Measurements from ENCODE around the gene TMEM50A. TPM values are rescaled to one million over a fixed set of nuclear protein-coding genes. Genes with fewer than 3 reads are reported as not detected.
"Not testable (repeated sequence)": the region's sequence is repeated elsewhere in the genome, so short reads cannot be mapped to it uniquely, and the experiment has no call there.

Gene TMEM50A
- total RNA-seq, 1 donor from 2014 or later: 108 TPM

DNA sequence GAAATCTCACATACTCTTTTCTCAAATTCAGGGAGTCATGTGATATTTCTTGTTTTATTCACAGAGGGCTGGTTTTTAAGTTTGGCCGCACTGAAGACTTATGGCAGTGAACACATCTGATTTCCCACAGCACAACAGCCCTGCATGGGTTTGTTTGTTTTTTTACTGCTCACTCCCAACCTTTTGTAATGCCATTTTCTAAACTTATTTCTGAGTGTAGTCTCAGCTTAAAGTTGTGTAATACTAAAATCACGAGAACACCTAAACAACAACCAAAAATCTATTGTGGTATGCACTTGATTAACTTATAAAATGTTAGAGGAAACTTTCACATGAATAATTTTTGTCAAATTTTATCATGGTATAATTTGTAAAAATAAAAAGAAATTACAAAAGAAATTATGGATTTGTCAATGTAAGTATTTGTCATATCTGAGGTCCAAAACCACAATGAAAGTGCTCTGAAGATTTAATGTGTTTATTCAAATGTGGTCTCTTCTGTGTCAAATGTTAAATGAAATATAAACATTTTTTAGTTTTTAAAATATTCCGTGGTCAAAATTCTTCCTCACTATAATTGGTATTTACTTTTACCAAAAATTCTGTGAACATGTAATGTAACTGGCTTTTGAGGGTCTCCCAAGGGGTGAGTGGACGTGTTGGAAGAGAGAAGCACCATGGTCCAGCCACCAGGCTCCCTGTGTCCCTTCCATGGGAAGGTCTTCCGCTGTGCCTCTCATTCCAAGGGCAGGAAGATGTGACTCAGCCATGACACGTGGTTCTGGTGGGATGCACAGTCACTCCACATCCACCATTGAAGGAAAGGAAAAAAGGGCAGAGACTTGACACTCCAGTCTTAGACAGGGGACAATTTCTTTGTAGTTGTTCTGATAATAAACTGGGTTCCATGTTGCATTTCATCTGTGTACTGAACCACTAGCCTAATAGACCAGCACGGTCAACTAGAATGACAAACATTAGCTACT is 22.8 kb downstream of the TMEM50A start:
- H3K27me3 Mint-ChIP-seq (ENCODE audit: unreplicated experiment): no peaks in the 10 kb centered on the region
- TF ChIP-seq, protein P1, sequence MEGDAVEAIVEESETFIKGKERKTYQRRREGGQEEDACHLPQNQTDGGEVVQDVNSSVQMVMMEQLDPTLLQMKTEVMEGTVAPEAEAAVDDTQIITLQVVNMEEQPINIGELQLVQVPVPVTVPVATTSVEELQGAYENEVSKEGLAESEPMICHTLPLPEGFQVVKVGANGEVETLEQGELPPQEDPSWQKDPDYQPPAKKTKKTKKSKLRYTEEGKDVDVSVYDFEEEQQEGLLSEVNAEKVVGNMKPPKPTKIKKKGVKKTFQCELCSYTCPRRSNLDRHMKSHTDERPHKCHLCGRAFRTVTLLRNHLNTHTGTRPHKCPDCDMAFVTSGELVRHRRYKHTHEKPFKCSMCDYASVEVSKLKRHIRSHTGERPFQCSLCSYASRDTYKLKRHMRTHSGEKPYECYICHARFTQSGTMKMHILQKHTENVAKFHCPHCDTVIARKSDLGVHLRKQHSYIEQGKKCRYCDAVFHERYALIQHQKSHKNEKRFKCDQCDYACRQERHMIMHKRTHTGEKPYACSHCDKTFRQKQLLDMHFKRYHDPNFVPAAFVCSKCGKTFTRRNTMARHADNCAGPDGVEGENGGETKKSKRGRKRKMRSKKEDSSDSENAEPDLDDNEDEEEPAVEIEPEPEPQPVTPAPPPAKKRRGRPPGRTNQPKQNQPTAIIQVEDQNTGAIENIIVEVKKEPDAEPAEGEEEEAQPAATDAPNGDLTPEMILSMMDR (IDR thresholded peaks at IDR 0.05; ENCODE audit: unreplicated experiment): no peak
- no peak for DNase-seq (ENCODE audit: low spot score)
- H3K9me3 Mint-ChIP-seq (ENCODE audit: unreplicated experiment): no peaks in the 10 kb centered on the region
- H3K36me3 Mint-ChIP-seq (ENCODE audit: low read depth, unreplicated experiment): peaks cover 29% of the 10 kb centered on the region
- H3K27ac Mint-ChIP-seq (ENCODE audit: unreplicated experiment): no peak overlapping the region
- H3K4me3 Mint-ChIP-seq (ENCODE audit: unreplicated experiment): no peak overlapping the region
- peaks cover 9% of the 10 kb centered on the region for H3K4me1 Mint-ChIP-seq (ENCODE audit: unreplicated experiment)

GRCh38 chr1:25361901-25362300 is 23.8 kb downstream of the TMEM50A start:
- no peaks in the 10 kb centered on the region for H3K9me3 Mint-ChIP-seq (ENCODE audit: unreplicated experiment)
- peaks cover 9% of the 10 kb centered on the region for H3K4me1 Mint-ChIP-seq (ENCODE audit: unreplicated experiment)
- TF ChIP-seq, protein P1 (IDR thresholded peaks at IDR 0.05; ENCODE audit: unreplicated experiment): no peak
- no peak overlapping the region for H3K27ac Mint-ChIP-seq (ENCODE audit: unreplicated experiment)
- H3K4me3 Mint-ChIP-seq (ENCODE audit: unreplicated experiment): no peak overlapping the region
- peaks cover 23% of the 10 kb centered on the region for H3K36me3 Mint-ChIP-seq (ENCODE audit: low read depth, unreplicated experiment)
- H3K27me3 Mint-ChIP-seq (ENCODE audit: unreplicated experiment): no peaks in the 10 kb centered on the region
- no peak for DNase-seq (ENCODE audit: low spot score)

DNA sequence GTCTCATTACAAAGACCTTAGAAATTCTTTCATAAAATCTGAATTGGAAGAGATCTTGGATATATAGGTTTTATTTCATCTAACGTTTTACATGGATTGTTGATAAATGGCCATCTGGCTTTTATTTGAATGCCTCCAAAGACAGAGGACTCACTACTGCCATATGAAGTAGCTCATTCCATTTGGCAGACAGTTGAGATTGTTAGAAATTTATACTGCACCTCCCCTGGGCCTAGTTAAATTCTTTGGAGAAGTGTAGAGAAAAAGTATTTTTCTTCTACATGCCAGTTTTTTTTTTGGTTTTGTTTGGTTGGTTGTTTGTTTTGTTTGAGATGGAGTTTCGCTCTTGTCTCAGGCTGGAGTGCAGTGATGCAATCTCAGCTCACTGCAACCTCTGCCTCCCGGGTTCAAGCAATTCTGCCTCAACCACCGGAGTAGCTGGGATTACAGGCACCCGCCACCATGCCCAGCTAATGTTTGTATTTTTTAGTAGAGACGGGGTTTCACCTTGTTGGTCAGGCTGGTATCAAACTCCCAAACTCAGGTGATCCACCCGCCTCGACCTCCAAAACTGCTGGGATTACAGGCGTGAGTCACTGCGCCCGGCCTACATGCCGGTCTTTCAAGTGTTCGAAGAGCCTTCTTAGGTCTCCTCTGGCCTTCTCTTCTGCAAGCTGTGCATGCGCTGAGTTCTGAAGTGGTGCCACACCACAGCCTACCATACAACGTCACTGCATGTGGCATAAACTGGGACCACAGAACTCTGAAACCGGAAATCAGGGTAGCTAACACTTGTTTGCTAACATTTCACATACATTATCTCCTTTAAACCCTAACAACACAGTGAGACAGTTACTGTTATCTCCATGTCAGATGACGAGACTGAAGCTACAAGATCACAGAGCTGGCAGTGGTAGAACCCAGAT is 24.8 kb downstream of the TMEM50A start:
- not testable (repeated sequence) for H3K27me3 Mint-ChIP-seq (ENCODE audit: unreplicated experiment); DNase-seq (ENCODE audit: low spot score); H3K9me3 Mint-ChIP-seq (ENCODE audit: unreplicated experiment); H3K27ac Mint-ChIP-seq (ENCODE audit: unreplicated experiment); H3K4me3 Mint-ChIP-seq (ENCODE audit: unreplicated experiment)
- peaks cover 11% of the 10 kb centered on the region for H3K4me1 Mint-ChIP-seq (ENCODE audit: unreplicated experiment)
- peaks cover 16% of the 10 kb centered on the region for H3K36me3 Mint-ChIP-seq (ENCODE audit: low read depth, unreplicated experiment)

DNA sequence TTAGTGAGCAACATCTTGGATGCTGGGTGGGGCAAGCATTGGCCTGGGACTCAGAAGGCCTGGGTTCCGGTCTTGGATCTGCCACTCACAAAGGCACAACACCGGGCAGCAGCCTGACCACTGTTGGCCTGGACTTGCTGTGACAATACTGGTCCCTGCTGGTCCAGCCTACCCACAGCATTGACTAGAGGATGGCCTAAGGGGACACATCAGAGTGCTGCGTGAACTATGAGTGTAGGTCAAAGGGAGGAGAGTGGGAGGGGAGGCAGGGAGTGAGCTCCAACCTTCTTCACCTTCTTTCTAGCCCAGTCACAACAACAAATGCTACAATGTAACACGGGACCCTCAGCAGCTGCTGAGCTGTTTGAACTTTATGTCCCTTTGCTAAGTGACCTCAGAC is 31.1 kb downstream of the TMEM50A start:
- H3K9me3 Mint-ChIP-seq (ENCODE audit: unreplicated experiment): no peaks in the 10 kb centered on the region
- H3K4me1 Mint-ChIP-seq (ENCODE audit: unreplicated experiment): peaks cover 9% of the 10 kb centered on the region
- H3K36me3 Mint-ChIP-seq (ENCODE audit: low read depth, unreplicated experiment): no peaks in the 10 kb centered on the region
- TF ChIP-seq, protein P1 (IDR thresholded peaks at IDR 0.05; ENCODE audit: unreplicated experiment): no peak
- no peak for DNase-seq (ENCODE audit: low spot score)
- no peak overlapping the region for H3K27ac Mint-ChIP-seq (ENCODE audit: unreplicated experiment)
- no peaks in the 10 kb centered on the region for H3K27me3 Mint-ChIP-seq (ENCODE audit: unreplicated experiment)
- H3K4me3 Mint-ChIP-seq (ENCODE audit: unreplicated experiment): no peak overlapping the region

DNA sequence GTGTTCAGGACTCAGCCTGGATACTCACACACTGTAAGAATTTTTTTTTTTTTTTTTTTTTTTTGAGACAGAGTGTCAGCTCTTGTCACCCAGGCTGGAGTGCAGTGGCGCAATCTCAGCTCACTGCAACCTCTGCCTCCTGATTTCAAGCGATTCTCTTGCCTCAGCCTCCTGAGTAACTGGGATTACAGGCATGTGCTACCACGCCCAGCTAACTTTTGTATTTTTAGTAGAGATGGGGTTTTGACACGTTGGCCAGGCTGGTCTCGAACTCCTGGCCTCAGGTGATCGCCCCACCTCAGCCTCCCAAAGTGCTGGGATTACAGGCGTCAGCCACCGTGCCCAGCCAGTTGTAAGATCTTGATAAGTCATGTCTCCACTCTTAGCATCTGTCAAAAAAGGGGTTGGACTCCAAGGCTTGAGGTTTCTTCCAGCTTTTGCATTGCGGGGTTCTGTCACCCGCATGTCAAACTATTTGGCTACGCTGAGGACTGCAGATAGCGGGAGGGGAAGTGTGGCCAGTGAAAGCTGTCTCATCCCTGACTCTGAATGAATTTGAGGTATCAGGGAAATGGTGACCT is 31.6 kb downstream of the TMEM50A start:
- not testable (repeated sequence) for H3K9me3 Mint-ChIP-seq (ENCODE audit: unreplicated experiment); H3K27me3 Mint-ChIP-seq (ENCODE audit: unreplicated experiment); H3K4me1 Mint-ChIP-seq (ENCODE audit: unreplicated experiment); H3K36me3 Mint-ChIP-seq (ENCODE audit: low read depth, unreplicated experiment); H3K27ac Mint-ChIP-seq (ENCODE audit: unreplicated experiment); H3K4me3 Mint-ChIP-seq (ENCODE audit: unreplicated experiment); DNase-seq (ENCODE audit: low spot score)

DNA sequence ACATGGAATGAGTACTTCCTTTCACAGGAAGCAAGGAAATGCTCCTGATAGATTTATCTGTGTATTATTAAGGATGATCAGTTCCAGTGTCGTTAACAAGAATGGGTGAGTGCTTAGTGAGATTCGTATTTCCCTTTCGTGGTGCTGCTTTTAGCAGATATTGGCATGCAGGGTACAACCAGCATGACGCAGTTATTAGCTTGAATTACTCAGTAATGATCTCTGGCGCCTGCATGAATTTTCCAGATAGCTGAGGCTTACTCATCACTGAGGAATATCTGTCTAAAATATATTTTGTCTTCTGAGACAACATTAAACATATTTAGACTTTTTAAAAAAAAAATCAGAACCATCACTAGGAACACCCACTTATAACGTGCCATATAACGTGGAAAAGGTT is 33.6 kb downstream of the TMEM50A start:
- H3K36me3 Mint-ChIP-seq (ENCODE audit: low read depth, unreplicated experiment): not testable (repeated sequence)

DNA sequence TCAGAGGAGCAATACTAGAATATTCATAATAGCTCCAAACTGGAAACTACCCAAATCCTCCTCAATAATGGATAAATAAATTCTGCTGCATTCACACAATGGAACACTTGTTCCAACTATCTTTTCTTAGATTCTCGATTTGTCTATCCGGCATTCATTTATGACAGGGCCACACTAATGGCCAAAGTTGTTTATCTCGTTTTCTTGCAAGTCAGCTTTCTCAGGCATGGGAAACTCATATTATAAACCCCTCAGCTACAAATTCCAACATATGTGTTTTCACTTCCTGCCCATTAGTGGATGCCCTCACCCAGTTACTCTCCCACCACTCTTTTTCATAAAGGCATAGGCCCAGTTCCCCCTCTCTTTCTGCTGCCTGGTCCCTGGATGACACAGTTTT is 40.2 kb downstream of the TMEM50A start:
- not testable (repeated sequence) for H3K27ac Mint-ChIP-seq (ENCODE audit: unreplicated experiment); H3K4me1 Mint-ChIP-seq (ENCODE audit: unreplicated experiment); H3K4me3 Mint-ChIP-seq (ENCODE audit: unreplicated experiment); H3K27me3 Mint-ChIP-seq (ENCODE audit: unreplicated experiment); H3K9me3 Mint-ChIP-seq (ENCODE audit: unreplicated experiment); H3K36me3 Mint-ChIP-seq (ENCODE audit: low read depth, unreplicated experiment); DNase-seq (ENCODE audit: low spot score)

More for the DNA sequence above, 33.6 kb downstream of the TMEM50A start:
- not testable (repeated sequence) for H3K4me1 Mint-ChIP-seq (ENCODE audit: unreplicated experiment); H3K27ac Mint-ChIP-seq (ENCODE audit: unreplicated experiment); H3K9me3 Mint-ChIP-seq (ENCODE audit: unreplicated experiment); H3K4me3 Mint-ChIP-seq (ENCODE audit: unreplicated experiment); H3K27me3 Mint-ChIP-seq (ENCODE audit: unreplicated experiment); DNase-seq (ENCODE audit: low spot score)

DNA sequence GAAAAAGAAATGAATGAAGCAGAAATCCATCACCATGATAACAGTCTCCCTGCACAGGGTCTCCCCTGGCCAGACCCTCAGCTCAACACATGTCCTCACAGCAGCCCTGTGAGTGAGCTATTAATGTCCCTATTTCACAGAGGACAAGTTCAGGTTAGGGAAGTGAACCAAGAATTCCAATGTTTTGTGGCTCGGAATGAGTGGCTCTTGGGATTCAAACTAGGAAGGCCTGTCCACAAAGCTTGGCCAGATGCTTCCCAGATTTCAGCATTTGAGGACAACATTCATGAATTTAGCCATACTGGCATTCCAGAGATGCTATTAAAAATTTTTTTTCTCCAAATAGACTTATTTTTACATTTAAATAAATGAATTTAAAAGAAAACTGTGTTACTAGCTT is 44.4 kb downstream of the TMEM50A start:
- not testable (repeated sequence) for H3K4me3 Mint-ChIP-seq (ENCODE audit: unreplicated experiment); H3K9me3 Mint-ChIP-seq (ENCODE audit: unreplicated experiment); H3K27ac Mint-ChIP-seq (ENCODE audit: unreplicated experiment); DNase-seq (ENCODE audit: low spot score); H3K27me3 Mint-ChIP-seq (ENCODE audit: unreplicated experiment); H3K36me3 Mint-ChIP-seq (ENCODE audit: low read depth, unreplicated experiment); H3K4me1 Mint-ChIP-seq (ENCODE audit: unreplicated experiment)

Measured in endothelial cell (in vitro differentiated cells).